Loucy (cell line): ENCODE measurements around the gene PLPP6.

Experiments
- H2AFZ ChIP-seq: fragments of 200-600 bp; sonication (generic); 2 replicates; pipeline ENCODE4 v1.6.0; 2016; ENCODE audit warnings: antibody characterized with exemption, mild to moderate bottlenecking, low read length, moderate library complexity
- H3F3A ChIP-seq: fragments of 200-600 bp; 2 replicates; pipeline ENCODE4 v1.6.0; 2016; ENCODE audit warnings: antibody characterized with exemption, low read depth, mild to moderate bottlenecking
- H3K27me3 ChIP-seq: fragments of 200-600 bp; sonication (generic); 2 replicates; pipeline ENCODE4 v1.6.1; 2014; ENCODE audit warnings: low read length, mild to moderate bottlenecking; ENCODE audit not compliant: insufficient read depth, poor library complexity, severe bottlenecking
- H3K36me3 ChIP-seq: fragments of 200-600 bp; sonication (generic); 2 replicates; pipeline ENCODE4 v1.6.1; 2016; ENCODE audit warnings: low read length; ENCODE audit not compliant: insufficient read depth
- H3K4me1 ChIP-seq: fragments of 200-600 bp; sonication (generic); 2 replicates; pipeline ENCODE4 v1.5.1; 2014; ENCODE audit warnings: low read length, mild to moderate bottlenecking; ENCODE audit not compliant: insufficient read depth, poor library complexity, severe bottlenecking
- H3K4me2 ChIP-seq: fragments of 200-600 bp; sonication (generic); 2 replicates; pipeline ENCODE4 v1.6.0; 2014; ENCODE audit warnings: antibody characterized with exemption, low read length, low read depth, mild to moderate bottlenecking; ENCODE audit not compliant: poor library complexity, severe bottlenecking
- H3K4me3 ChIP-seq: fragments of 200-600 bp; sonication (generic); 2 replicates; pipeline ENCODE4 v1.5.1; 2014; ENCODE audit warnings: low read length, mild to moderate bottlenecking, mixed read lengths; ENCODE audit not compliant: poor library complexity, severe bottlenecking
- H3K79me2 ChIP-seq: fragments of 200-600 bp; sonication (generic); 2 replicates; pipeline ENCODE4 v1.6.1; 2014; ENCODE audit warnings: low read length; ENCODE audit not compliant: insufficient read depth
- H3K9ac ChIP-seq: fragments of 200-600 bp; sonication (generic); 2 replicates; pipeline ENCODE4 v1.6.0; 2014; ENCODE audit warnings: mild to moderate bottlenecking, low read depth, low read length, moderate library complexity; ENCODE audit not compliant: poor library complexity, severe bottlenecking
- H3K9me2 ChIP-seq: fragments of 200-600 bp; sonication (generic); replicated peaks from 2 replicates; pipeline ENCODE4 v1.6.1; 2016; ENCODE audit warnings: low read depth, low read length, mixed read lengths
- H3K9me3 ChIP-seq: fragments of 200-600 bp; sonication (generic); 2 replicates; pipeline ENCODE4 v1.6.1; 2014; ENCODE audit warnings: mild to moderate bottlenecking, antibody characterized with exemption, low read length, low read depth; ENCODE audit not compliant: insufficient read depth
- H4K20me1 ChIP-seq: fragments of 200-600 bp; sonication (generic); 2 replicates; pipeline ENCODE4 v1.6.0; 2014; ENCODE audit warnings: antibody characterized with exemption, low read length, mild to moderate bottlenecking; ENCODE audit not compliant: insufficient read depth, poor library complexity, severe bottlenecking
- EZH2phosphoT487 ChIP-seq: fragments of 200-600 bp; IDR thresholded peaks from 2 replicates; pipeline ENCODE4 v1.6.1; 2018; ENCODE audit warnings: antibody characterized with exemption, mild to moderate bottlenecking, moderate library complexity, borderline replicate concordance
- TF ChIP-seq, protein P1 (sequence below): fragments of 200-600 bp; sonication (generic); conservative IDR thresholded peaks from 2 replicates; pipeline ENCODE4 v1.5.1; 2014; ENCODE audit warnings: mild to moderate bottlenecking, antibody characterized with exemption, low read length

The PLPP6 gene

DNA sequence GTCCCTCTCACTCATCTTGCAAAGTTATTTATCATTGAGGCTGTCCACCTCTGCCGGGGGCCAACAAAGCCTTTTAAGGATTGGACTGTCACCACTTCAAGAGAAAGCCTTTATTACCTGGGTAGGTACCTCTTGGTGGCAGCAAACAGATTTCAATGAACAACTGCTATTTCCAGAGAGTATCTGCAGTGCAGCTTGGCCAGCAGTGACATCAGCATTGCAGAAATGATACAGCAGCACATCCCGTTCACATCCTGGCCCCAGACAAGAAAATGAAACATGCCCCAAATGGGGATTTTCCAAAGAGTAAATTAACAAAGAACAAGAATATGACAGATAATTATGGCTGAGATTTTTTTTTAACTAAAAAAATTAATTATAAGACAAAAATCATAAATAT, 6.5 kb downstream of the PLPP6 start:
- H3K36me3 ChIP-seq, result no peaks in the 10 kb centered on the region
- H3K9me2 ChIP-seq, result no peaks in the 10 kb centered on the region
- H3F3A ChIP-seq, result peaks cover 6% of the 10 kb centered on the region; the same call in 1 of the 2 replicates
- H3K27me3 ChIP-seq, result peaks cover 14% of the 10 kb centered on the region
- no peak overlapping the region for H3K9ac ChIP-seq
- no peak overlapping the region for H3K4me3 ChIP-seq
- H3K79me2 ChIP-seq, result no peaks in the 10 kb centered on the region
- H3K9me3 ChIP-seq, result no peaks in the 10 kb centered on the region
- no peaks in the 10 kb centered on the region for H4K20me1 ChIP-seq
- H2AFZ ChIP-seq, result no peak overlapping the region
- H3K4me1 ChIP-seq, result peaks cover 18% of the 10 kb centered on the region
- no peak overlapping the region for H3K4me2 ChIP-seq
- TF ChIP-seq, protein P1, sequence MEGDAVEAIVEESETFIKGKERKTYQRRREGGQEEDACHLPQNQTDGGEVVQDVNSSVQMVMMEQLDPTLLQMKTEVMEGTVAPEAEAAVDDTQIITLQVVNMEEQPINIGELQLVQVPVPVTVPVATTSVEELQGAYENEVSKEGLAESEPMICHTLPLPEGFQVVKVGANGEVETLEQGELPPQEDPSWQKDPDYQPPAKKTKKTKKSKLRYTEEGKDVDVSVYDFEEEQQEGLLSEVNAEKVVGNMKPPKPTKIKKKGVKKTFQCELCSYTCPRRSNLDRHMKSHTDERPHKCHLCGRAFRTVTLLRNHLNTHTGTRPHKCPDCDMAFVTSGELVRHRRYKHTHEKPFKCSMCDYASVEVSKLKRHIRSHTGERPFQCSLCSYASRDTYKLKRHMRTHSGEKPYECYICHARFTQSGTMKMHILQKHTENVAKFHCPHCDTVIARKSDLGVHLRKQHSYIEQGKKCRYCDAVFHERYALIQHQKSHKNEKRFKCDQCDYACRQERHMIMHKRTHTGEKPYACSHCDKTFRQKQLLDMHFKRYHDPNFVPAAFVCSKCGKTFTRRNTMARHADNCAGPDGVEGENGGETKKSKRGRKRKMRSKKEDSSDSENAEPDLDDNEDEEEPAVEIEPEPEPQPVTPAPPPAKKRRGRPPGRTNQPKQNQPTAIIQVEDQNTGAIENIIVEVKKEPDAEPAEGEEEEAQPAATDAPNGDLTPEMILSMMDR, result no peak
- no peak for TF ChIP-seq EZH2phosphoT487

DNA sequence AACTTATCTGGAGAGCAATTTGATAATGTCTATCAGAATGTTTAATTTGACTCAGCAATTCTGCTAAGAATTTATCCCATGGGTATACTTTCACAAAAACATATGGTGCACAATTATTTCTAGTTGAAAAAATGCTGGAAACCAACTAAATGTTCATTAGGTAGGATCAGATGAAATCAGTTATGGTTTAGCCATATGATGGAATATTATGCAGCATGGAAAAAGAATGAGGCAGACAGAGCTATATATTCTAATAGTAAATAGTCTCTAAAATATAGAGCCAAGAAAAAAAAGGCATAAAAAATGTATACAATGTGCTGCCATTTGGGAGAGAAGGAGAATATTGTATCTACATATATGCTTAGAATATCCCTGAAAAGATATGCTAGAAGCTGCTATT, 7.8 kb downstream of the PLPP6 start:
- H3K9me3 ChIP-seq, result no peaks in the 10 kb centered on the region
- no peaks in the 10 kb centered on the region for H3K9me2 ChIP-seq
- H2AFZ ChIP-seq, result no peak overlapping the region
- H3F3A ChIP-seq, result peaks cover 2% of the 10 kb centered on the region; the same call in 1 of the 2 replicates
- peaks cover 14% of the 10 kb centered on the region for H3K27me3 ChIP-seq
- no peaks in the 10 kb centered on the region for H3K79me2 ChIP-seq
- H4K20me1 ChIP-seq, result no peaks in the 10 kb centered on the region
- no peak overlapping the region for H3K4me3 ChIP-seq
- no peak overlapping the region for H3K4me2 ChIP-seq
- peaks cover 12% of the 10 kb centered on the region for H3K4me1 ChIP-seq
- H3K9ac ChIP-seq, result no peak overlapping the region
- no peaks in the 10 kb centered on the region for H3K36me3 ChIP-seq
- TF ChIP-seq, protein P1, result no peak
- TF ChIP-seq EZH2phosphoT487, result no peak

DNA sequence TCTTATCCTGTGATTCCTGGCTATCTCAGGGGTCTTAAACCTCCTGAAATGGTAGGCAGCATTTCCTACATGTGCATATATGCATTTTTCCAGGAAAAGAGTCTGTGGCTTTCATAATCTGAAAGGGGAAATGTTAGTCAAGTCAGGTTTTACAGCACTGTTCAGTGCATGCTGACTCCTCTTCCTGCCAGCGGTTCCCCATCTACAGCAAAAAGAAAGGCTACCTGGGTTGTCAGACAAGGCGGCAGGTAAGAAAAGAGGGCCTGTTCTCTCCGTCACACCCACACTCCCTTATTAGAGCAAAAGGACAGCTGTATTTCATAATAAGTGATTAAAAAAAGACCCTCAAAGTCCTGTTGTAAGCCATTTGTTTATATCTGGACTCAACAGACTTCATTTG, 8.5 kb downstream of the PLPP6 start:
- Histone ChIP-seq H3K4me2 (no peak overlapping the region), H3K36me3 (no peaks in the 10 kb centered on the region), H3K27me3 (peaks cover 13% of the 10 kb centered on the region), H3K9me2 (no peaks in the 10 kb centered on the region), H3F3A (no peaks in the 10 kb centered on the region), H3K9ac (no peak overlapping the region), H3K4me1 (peaks cover 12% of the 10 kb centered on the region), H3K4me3 (no peak overlapping the region), H2AFZ (no peak overlapping the region), H3K9me3 (no peaks in the 10 kb centered on the region), H3K79me2 (no peaks in the 10 kb centered on the region), H4K20me1 (no peaks in the 10 kb centered on the region)
- TF ChIP-seq EZH2phosphoT487, result no peak
- TF ChIP-seq, protein P1, result no peak
